SW 1271 (cell line): Measurements from ENCODE around the gene DHRS3.
"Not testable (repeated sequence)": the region's sequence is repeated elsewhere in the genome, so short reads cannot be mapped to it uniquely, and the experiment has no call there.

Experiments
- DNase-seq, 2 experiments: peaks; one replicate each; lab custom pipeline; 2025; lab: John Stamatoyannopoulos, UW

DHRS3 gene

DNA sequence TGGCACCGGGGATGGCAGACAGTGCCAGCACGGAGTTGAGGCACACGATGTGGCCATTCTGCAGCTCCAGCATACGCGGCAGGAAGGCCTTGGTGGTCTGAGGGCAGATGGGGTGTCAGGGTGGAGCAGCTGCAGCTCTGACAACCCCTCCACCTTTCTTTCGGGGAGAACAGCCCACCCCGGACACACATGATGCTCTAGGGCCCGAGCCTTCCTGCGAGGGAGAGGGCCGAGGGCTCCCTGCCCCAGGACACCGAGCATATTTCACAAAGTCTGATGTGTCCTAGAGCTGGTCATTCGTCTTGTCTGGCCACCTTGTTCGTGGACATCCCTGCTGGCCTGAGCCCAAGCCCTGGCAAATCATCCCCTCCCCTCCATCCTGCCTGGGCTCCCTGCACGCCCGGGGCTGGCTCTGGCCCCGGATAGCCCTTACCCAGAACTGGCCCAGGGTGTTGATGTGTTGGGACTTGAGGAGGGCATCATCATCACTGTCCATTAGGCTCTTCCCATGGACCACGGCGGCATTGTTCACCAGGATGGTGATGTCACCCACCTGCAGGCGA is 39.1 kb downstream of the DHRS3 start:
- DNase-seq: no peak

GRCh38 chr1:12577020-12577419 is 41.0 kb downstream of the DHRS3 start:
- no peak for DNase-seq

GRCh38 chr1:12574757-12575139 is 43.3 kb downstream of the DHRS3 start:
- DNase-seq: no peak

- DNase-seq: no peak
These were observed 44.8 kb downstream of the DHRS3 start for GRCh38 chr1:12573015-12573825.

DNA sequence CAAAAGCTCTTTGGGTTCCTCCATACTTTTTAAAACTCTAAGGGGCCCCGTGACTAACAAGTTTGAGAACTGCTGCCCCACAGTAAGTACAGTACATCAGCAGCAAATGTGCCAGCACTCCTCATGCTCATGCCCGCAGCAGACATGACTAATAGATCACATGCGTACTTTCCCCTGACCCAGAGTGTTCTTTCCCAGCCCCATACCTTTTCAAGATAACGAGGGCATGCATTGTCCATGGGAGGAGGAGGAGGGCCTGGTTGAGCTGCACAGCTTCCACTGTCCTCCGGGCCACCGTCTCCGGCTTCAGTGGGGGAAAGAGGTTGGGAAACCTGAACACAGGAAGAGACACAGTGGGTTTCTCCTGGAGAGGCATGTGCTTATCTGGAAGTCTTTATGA is 45.5 kb downstream of the DHRS3 start:
- DNase-seq: no peak

DNA sequence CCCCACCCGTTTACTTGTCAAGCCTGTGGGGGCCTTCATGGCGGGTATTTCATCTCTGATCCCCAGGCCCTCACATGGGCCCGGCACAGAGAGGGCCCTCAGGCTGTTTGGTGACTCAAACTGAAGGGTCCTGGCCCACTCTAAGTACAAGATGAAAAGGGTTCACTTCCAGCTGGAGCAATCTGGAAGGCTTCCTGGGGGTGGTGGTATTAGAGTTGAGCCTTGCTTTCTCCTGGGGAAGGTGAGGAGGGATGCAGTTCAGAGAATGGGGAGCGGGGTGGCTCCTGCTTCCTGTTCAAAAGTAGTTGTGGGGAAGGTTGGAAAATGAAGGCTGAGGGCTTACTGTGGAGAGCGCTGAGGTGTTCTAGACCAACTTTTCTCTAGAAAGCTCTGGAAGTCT is 47.7 kb downstream of the DHRS3 start:
- DNase-seq: no peak

DNA sequence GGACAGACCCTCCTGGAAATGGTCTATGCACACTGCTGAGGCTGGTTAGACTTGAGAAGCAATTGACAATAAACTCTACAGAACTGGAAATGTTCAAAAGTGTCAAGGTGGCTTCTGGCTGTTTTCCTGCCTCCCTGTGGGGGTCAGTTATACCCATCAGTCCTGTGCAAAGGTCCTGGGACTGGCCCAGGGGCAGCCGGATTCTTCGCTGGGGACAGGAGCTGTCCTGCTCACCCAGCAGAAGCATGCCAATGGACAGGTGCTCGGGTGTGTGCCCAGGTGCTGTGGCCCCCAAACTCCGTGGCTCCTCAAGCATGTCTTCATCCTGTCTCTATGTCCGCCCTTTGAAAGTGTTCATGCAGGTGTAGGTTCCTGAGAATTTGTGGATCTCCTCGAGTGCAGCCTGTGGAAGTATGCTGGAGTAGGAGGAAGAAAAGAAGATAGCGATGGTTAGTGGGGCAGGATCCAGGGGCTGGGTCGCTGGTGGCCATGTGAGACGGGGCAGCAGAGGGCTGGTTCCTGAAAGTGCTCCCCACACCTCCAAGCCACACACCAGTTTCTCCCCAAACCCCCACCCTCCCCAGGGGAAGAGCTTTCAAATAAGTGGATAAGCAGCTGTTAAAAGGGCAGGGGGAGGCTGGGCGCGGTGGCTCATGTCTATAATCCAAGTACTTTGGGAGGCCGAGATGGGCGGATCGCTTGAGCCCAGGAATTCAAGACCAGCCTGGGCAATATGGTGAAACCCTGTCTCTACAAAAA is 49.8 kb downstream of the DHRS3 start:
- DNase-seq: no peak

GRCh38 chr1:12567288-12567819 is 50.7 kb downstream of the DHRS3 start:
- no peak for DNase-seq

DNA sequence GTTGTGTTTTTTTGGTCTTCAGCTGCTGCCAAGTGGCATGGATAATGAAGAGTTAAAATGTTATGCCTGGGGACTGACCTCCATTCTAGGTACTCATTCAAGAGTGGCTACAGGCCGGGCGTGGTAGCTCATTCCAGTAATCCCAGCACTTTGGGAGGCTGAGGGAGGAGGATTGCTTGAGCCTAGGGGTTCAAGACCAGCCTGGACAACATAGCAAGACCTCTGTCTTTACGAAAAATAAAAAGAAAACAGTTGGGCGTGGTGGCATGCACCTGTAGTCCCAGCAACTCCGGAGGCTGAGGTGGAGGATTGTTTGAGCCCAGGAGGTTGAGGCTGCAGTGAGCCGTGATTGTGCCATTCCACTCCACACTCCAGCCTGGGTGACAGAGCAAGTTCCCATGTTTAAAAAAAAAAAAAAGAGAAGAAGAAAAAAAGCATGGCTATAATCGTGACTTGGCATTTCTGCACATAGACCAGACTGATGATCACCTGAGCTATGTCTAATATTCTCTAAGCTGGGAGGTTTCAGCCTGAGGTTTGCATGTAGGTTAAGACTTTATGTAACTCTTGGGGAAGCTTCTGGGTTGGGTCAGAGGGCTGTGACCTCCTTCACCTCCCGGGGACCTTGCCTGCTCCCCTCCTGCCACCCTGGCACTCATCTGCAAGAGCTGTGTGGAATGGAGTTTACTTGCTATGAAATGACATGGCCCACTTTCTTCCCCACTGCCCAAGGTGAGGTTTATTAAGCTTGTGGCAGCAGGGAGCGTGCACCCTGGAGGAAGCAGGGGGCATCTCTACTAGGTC is 51.3 kb downstream of the DHRS3 start:
- no peak for DNase-seq

DNA sequence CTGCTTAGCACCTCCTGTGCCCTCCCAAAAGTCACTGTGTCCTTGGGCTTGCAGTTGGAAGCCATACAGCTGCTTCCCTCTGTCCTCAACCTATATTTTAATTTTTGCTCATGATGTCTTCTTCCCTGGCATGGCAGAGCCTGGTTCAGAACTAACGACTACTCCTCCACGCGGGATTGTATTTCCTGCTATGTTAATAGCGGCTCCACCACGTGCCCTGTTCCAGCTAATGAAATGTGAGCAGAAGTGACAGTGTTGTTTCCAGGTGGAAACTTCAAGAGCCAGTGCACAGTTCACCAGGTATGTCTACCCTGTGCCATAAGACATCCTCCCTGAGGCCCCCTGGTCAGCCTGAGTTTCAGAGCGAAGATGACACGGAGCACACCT is 52.1 kb downstream of the DHRS3 start:
- DNase-seq: peak in 1 of 2 experiments; percentile 4

DNA sequence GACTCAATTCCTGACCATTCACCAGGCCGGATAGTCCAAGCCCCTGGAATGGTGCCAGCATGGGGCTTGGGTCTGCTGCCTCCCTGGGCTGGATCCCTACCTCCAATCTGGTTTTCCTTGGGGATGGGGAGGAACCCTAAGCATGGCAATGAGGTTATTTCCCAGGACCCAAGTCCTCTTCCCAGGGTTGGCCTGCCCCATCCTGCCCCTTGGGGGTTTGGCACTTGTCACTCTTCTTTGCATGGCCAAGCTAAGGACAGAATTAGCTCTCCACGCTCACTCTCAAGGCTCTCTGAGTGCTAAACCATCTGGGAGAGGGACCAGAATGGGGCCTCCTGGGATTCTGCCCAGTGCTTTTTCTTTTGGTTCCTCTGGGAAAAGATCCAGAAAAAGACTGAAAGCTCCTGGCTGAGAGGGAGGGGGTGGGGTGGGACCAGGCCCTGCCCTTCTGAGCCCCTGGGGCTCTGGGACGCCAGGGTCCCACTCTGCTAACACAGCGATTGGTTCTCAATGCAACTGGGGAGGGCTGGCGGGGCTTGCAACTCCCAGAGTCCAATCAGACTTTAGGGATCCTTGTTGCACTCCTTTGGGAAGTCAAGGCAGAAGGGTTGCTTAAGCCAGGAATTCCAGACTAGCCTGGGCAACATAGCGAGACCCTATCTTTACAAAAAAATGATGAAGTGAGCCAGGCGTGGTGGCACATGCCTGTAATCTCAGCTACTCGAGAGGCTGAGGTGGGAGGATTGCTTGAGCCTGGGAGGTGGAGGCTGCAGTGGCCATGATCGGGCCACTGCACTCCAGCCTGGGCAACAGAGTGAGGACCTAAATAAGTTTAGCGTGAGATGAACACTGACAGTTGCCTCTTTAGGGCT is 52.7 kb downstream of the DHRS3 start:
- no peak for DNase-seq

- not testable (repeated sequence) for DNase-seq
These were observed 53.8 kb downstream of the DHRS3 start for GRCh38 chr1:12564251-12564650.

- DNase-seq: no peak
These were observed 54.9 kb downstream of the DHRS3 start for GRCh38 chr1:12562955-12563576.

DNA sequence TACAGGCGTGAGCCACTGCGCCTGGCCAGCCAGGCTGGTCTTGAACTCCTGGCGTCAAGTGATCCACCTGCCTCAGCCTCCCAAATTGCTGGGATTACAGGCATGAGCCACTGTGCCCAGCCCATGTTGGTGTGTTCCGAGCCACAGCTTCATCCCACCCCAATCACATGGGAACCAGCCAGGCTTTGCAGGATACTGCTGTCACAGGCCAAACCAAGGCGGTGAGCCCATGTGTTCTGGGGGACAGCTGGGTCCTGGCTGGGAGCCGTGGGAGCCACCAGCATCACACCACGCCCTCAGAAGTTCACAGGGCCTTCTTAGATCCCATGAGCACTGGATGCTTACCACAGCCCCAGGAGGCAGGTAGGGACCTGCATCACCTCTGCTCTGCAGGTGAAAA is 56.9 kb downstream of the DHRS3 start:
- no peak for DNase-seq

DNA sequence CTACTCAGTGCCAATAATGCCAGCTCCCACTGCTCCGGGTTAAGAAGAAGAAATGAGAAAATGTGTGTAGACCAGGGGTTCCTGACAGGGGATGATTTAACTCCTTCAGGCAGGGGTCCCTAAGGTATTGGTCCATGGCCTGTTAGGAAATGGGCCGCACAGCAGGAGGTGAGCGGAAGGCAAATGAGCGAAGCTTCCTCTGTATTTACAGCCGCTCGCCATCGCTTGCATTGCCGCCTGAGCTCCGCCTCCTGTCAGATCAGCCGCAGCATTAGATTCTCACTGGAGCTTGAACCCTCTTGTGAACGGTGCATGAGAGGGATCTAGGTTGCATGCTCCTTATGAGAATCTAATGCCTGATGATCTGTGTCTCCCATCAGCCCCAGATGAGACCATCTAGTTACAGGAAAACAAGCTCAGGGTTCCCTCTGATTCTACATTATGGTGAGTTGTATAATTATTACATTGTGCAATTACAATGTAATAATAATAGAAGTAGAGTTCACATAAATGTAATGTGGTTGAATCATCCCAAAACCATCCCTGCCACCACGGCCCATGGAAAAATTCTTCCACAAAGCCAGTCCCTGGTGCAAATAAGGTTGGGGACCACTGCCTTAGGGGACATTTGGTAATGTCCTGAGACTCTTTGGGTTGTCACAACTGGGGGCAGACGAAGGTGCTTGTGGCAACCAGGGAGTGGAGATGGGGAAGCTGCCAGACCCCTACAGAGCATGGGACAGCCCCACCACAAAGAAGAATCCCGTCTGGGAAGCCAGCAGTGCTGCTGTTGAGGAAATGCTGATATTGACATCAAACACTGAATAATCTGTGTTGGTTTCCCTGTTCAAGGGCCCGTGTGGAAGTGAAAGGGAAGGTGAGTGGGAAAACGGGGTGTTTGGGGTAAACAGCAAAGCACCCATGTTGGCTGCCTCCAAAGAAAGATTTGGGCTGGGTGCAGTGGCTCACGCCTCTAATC is 60.8 kb downstream of the DHRS3 start:
- DNase-seq: no peak

- DNase-seq: peak in 1 of 2 experiments; percentile 29
These were observed 61.6 kb downstream of the DHRS3 start for GRCh38 chr1:12556368-12556930.

- no peak for DNase-seq
These were observed 62.3 kb downstream of the DHRS3 start for GRCh38 chr1:12555411-12556367.
